Activated T-cell treated with anti-CD3 and anti-CD28 coated beads for 4 hours (primary cell): Measurements from ENCODE around the gene COQ4.
A peak's percentile ranks its signal among the peaks of the same experiment; 100 is the strongest.

Experiments used
- DNase-seq: peaks from one replicate; pipeline ENCODE4 v3.0.0-alpha.2; 2020

Gene COQ4

GRCh38 chr9:128342971-128343680 is 20.5 kb downstream of the COQ4 start:
- no peak for DNase-seq

- DNase-seq, result no peak
Measured at GRCh38 chr9:128343855-128344254, 21.2 kb downstream of the COQ4 start.

GRCh38 chr9:128344931-128345605 is 22.4 kb downstream of the COQ4 start:
- DNase-seq, result no peak

- no peak for DNase-seq
Measured at GRCh38 chr9:128349125-128349524, 26.5 kb downstream of the COQ4 start.

GRCh38 chr9:128349772-128350171 is 27.1 kb downstream of the COQ4 start:
- DNase-seq, result no peak

- DNase-seq, result no peak
Measured at GRCh38 chr9:128355451-128355850, 32.8 kb downstream of the COQ4 start.

GRCh38 chr9:128358090-128358489 is 35.5 kb downstream of the COQ4 start:
- no peak for DNase-seq

GRCh38 chr9:128358861-128359260 is 36.2 kb downstream of the COQ4 start:
- DNase-seq, result no peak

- DNase-seq, result no peak
Measured at GRCh38 chr9:128360826-128361225, 38.2 kb downstream of the COQ4 start.

- DNase-seq, result no peak
Measured at GRCh38 chr9:128361296-128361985, 38.8 kb downstream of the COQ4 start.

- peak; percentile 56 for DNase-seq
Measured at GRCh38 chr9:128361986-128362646, 39.5 kb downstream of the COQ4 start.

- no peak for DNase-seq
Measured at GRCh38 chr9:128362774-128363173, 40.1 kb downstream of the COQ4 start.

GRCh38 chr9:128365525-128365924 is 42.9 kb downstream of the COQ4 start:
- no peak for DNase-seq

GRCh38 chr9:128369024-128369706 is 46.5 kb downstream of the COQ4 start:
- no peak for DNase-seq

- DNase-seq, result no peak
Measured at GRCh38 chr9:128370367-128370751, 47.7 kb downstream of the COQ4 start.

GRCh38 chr9:128370752-128371629 is 48.4 kb downstream of the COQ4 start, which contains the start of gene URM1:
URM1 (plus strand) TSS chr9:128371374; CDS start chr9:128371381, 7 bp downstream.
- DNase-seq, result peak; percentile 94

- DNase-seq, result no peak
Measured at GRCh38 chr9:128371630-128372117, 49.0 kb downstream of the COQ4 start.

GRCh38 chr9:128372188-128372641 is 49.6 kb downstream of the COQ4 start:
- no peak for DNase-seq

GRCh38 chr9:128372784-128373183 is 50.1 kb downstream of the COQ4 start:
- DNase-seq, result no peak

- no peak for DNase-seq
Measured at GRCh38 chr9:128374221-128374675, 51.6 kb downstream of the COQ4 start.

GRCh38 chr9:128375865-128376264 is 53.2 kb downstream of the COQ4 start:
- DNase-seq, result no peak
